Measurements from ENCODE around the gene STAG3. TPM values are rescaled to one million over a fixed set of nuclear protein-coding genes. Genes with fewer than 3 reads are reported as not detected.
A peak's percentile ranks its signal among the peaks of the same experiment; 100 is the strongest.
"Not testable (repeated sequence)": the region's sequence is repeated elsewhere in the genome, so short reads cannot be mapped to it uniquely, and the experiment has no call there.

Gene STAG3
- total RNA-seq, 3 donors from 2014 or later: 3.3 to 5.8 (median 3.9) TPM

DNA sequence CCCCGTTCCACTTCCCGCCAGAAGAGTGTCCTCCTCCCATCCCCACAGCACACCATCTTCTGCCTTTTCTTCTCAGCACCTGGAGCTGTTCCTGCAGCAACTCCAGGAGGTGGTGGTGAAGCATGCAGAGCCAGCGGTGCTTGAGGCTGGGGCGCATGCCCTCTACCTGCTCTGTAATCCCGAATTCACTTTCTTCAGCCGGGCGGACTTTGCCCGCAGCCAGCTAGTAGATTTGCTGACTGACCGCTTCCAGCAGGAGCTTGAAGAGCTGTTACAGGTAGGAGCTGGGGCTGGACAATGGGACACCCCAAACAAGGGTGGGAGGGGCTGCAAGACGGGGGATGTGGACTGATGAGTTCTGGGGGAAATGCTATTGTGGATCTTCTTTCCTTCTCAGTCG is 23.0 kb downstream of the STAG3 start:
- H3K27me3 Mint-ChIP-seq (ENCODE audit: low read depth): no peaks in the 10 kb centered on the region

DNA sequence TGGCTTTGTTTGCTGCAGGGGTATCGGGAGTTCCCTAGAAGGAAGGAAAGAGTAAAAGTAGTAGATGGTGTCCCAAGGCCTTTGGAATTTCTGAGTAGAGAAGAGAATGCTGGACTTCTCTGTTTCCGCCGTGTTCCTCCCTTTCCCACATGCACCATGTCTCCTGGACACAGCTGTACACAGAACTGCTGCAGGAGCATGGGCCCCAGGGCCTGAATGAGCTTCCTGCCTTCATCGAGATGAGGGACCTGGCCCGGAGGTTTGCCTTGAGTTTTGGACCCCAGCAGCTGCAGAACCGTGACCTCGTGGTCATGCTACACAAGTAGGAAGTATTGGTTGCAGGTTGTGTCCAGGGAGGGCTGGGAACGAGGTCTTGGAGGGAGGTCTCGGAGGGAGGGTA is 26.7 kb downstream of the STAG3 start:
- DNase-seq: no peak
- ATAC-seq: no peak
- no peaks in the 10 kb centered on the region for H3K9me3 Mint-ChIP-seq
- peaks cover 19% of the 10 kb centered on the region for H3K4me1 Mint-ChIP-seq (ENCODE audit: low read depth)
- H3K36me3 Mint-ChIP-seq (ENCODE audit: insufficient read depth): peaks cover 8% of the 10 kb centered on the region
- no peak overlapping the region for H3K4me3 Mint-ChIP-seq
- H3K27me3 Mint-ChIP-seq (ENCODE audit: low read depth): no peaks in the 10 kb centered on the region

More for the DNA sequence above, 23.0 kb downstream of the STAG3 start:
- Mint-ChIP-seq H3K4me3 (no peak overlapping the region), H3K36me3 (ENCODE audit: insufficient read depth) (peaks cover 8% of the 10 kb centered on the region), H3K4me1 (ENCODE audit: low read depth) (peaks cover 5% of the 10 kb centered on the region), H3K9me3 (no peaks in the 10 kb centered on the region)
- ATAC-seq: no peak
- DNase-seq: no peak

DNA sequence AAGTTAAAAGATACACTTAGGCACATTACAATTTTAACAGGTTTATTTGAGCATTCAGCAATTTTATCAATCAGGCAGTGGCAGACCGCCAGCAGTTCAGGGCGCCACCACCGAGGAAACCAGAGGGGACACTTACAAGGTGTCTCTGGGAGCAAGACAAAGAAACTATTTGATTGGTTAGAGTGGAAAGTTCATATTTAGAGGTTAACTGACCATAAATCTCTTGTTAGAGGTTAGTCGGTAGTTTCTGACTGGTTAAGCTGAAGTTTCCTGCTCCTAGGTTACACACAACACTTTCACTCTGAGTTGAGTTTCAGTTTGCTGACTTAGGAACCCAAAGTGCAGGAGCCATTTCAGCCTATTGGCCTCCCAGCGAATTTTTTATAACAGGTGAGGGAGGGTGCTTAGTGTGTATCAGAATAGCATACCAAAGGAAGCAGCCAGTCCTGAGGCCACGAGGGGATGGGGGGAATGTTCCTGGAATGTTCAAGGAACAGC is 31.2 kb downstream of the STAG3 start:
- Mint-ChIP-seq H3K4me1 (ENCODE audit: low read depth) (peaks cover 41% of the 10 kb centered on the region), H3K9me3 (no peaks in the 10 kb centered on the region), H3K36me3 (ENCODE audit: insufficient read depth) (peaks cover 6% of the 10 kb centered on the region), H3K27me3 (ENCODE audit: low read depth) (no peaks in the 10 kb centered on the region), H3K4me3 (peak overlapping the region; percentile 42)
- DNase-seq: no peak
- peak; percentile 88 to 91 for ATAC-seq

DNA sequence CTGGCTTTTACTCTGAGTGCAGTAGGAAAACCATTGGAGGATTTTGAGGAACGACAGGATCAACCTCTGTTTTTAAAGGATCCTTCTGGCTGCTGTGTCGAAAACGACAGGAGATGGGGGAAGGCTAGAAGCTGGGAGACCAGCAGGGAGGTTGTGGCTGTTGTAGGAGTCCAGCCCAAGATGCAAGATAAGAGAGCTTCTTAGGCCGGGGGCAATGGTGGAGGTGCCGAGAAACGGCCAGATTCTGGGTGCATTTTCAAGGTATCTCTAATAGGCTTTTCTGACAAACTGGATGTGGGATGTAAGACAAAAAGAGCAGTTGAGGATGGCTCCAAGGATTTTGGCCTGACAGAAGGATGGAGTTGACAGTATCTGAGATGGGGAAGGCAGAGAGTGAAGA is 31.8 kb downstream of the STAG3 start:
- H3K27me3 Mint-ChIP-seq (ENCODE audit: low read depth): no peaks in the 10 kb centered on the region
- no peak overlapping the region for H3K4me3 Mint-ChIP-seq
- no peak for ATAC-seq
- peaks cover 46% of the 10 kb centered on the region for H3K4me1 Mint-ChIP-seq (ENCODE audit: low read depth)
- no peak for DNase-seq
- H3K36me3 Mint-ChIP-seq (ENCODE audit: insufficient read depth): peaks cover 3% of the 10 kb centered on the region
- H3K9me3 Mint-ChIP-seq: no peaks in the 10 kb centered on the region

DNA sequence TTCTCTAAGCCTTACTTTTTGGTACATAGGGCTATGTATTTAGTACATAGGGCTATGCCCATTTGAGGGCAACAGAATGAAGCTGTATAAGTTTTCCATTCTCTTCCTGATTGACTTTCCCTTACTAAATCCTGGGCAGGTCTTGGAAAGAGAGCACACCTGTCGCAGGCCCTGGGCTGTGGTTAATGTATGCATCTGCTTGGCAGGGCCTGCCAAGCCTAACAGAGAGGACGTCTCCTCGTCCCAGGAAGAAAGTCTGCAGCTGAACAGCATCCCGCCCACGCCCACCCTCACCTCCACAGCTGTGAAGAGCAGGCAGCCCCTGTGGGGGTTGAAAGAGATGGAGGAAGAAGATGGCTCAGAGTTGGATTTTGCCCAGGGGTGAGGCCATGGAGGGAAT is 33.1 kb downstream of the STAG3 start:
- Mint-ChIP-seq H3K36me3 (ENCODE audit: insufficient read depth) (peaks cover 3% of the 10 kb centered on the region), H3K4me1 (ENCODE audit: low read depth) (peaks cover 55% of the 10 kb centered on the region), H3K27me3 (ENCODE audit: low read depth) (no peaks in the 10 kb centered on the region), H3K4me3 (no peak overlapping the region), H3K9me3 (no peaks in the 10 kb centered on the region)
- DNase-seq: no peak
- ATAC-seq: no peak

DNA sequence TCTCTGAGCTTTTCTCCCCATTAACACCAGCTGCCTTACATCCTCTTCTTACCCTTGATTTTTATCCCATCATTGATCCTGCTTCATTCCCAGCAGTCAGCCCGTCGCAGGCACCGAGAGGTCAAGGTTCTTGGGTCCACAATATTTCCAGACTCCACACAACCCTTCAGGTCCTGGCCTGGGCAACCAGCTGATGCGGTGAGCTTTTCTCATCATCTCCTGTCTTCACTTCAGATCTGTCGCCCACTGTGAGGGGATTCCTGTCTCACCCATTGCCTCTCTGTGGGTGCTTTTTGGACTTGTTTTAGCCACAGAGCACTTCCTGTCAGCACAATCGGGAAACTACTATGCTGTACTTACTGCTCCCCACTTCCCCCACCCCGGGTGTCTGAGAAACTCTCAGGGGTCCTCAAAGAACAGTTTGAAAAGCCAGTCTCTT is 33.6 kb downstream of the STAG3 start:
- Mint-ChIP-seq H3K9me3 (no peaks in the 10 kb centered on the region), H3K4me3 (peak overlapping the region; percentile 66)

DNA sequence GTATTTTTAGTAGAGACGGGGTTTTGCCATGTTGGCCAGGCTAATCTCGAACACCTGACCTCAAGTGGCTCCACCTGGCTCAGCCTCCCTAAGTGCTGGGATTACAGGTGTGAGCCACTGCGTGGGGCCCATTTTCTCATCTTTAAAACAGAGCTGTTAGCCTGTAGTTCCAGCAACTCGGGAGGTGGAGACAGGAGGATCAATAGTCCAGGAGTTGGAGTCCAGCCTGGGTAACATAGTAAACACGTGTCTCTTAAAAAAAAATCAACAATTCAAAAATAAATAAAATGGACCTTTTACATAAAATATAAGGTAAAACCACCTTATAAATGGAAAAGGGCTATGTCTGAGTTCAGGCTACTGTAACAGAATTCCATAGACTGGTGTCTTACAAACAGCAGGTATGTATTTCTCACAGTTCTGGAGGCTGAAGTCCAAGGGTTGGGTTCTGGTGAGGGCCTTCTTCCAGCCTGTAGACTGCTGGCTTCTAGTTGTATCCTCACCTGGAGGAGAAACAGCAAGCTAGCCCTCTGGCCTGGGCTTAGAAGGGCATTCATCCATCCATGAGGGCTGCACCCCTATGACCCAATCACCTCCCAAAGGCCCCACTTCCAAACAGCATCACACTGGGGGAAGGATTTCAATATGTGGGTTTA is 35.0 kb downstream of the STAG3 start:
- H3K4me1 Mint-ChIP-seq (ENCODE audit: low read depth): peaks cover 64% of the 10 kb centered on the region
- peaks cover 3% of the 10 kb centered on the region for H3K36me3 Mint-ChIP-seq (ENCODE audit: insufficient read depth)
- H3K27me3 Mint-ChIP-seq (ENCODE audit: low read depth): no peaks in the 10 kb centered on the region
- no peaks in the 10 kb centered on the region for H3K9me3 Mint-ChIP-seq
- DNase-seq (no peak), ATAC-seq (no peak)
- H3K4me3 Mint-ChIP-seq: no peak overlapping the region

More for the DNA sequence above, 33.6 kb downstream of the STAG3 start:
- ATAC-seq (peak; percentile 61 to 69), DNase-seq (no peak)
- H3K27me3 Mint-ChIP-seq (ENCODE audit: low read depth): no peaks in the 10 kb centered on the region
- H3K36me3 Mint-ChIP-seq (ENCODE audit: insufficient read depth): peaks cover 3% of the 10 kb centered on the region
- H3K4me1 Mint-ChIP-seq (ENCODE audit: low read depth): peaks cover 55% of the 10 kb centered on the region

DNA sequence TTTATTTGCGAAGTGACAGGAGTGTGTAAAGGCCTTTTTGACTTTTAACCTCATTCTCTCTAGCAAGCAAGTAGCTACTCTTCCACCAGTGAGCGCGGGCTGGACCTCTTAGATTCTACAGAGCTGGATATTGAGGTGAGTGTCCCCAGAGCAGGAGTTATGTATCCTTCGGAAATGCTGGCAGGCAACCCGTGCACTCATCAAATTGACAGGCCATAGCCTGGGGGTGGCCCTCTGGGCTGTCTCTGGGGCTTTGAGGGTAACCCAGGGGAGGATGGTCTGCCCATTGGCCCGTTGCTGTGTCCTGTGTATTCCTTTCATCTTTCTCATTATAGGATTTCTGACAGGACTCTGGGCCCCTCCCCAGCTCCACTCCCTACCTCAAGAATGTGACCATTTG is 36.0 kb downstream of the STAG3 start:
- Mint-ChIP-seq H3K4me1 (ENCODE audit: low read depth) (peaks cover 61% of the 10 kb centered on the region), H3K4me3 (no peak overlapping the region), H3K36me3 (ENCODE audit: insufficient read depth) (peaks cover 3% of the 10 kb centered on the region), H3K27me3 (ENCODE audit: low read depth) (no peaks in the 10 kb centered on the region), H3K9me3 (no peaks in the 10 kb centered on the region)
- DNase-seq (no peak), ATAC-seq (no peak)

DNA sequence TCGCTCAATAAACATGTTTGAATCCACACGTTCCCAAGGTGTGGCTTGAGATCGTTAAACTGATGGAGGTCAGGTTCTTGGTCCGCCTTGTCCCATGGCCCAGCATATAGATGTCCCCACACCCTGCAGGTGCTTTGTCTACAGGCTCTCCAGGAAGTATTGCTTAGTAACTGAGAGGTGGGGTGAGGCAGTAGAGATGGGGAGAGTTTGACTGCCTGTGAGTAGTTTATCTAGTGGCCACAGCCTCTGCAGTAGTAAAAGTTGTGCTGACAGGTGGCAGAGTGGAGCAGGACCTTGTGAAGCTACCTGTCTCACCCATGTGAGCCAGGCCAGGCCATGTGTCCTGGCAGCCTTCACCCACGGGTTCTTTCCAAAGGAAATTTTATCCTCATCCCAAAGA is 36.6 kb downstream of the STAG3 start:
- not testable (repeated sequence) for ATAC-seq; H3K4me3 Mint-ChIP-seq; H3K27me3 Mint-ChIP-seq (ENCODE audit: low read depth); H3K9me3 Mint-ChIP-seq; DNase-seq; H3K36me3 Mint-ChIP-seq (ENCODE audit: insufficient read depth)
- peaks cover 60% of the 10 kb centered on the region for H3K4me1 Mint-ChIP-seq (ENCODE audit: low read depth)

DNA sequence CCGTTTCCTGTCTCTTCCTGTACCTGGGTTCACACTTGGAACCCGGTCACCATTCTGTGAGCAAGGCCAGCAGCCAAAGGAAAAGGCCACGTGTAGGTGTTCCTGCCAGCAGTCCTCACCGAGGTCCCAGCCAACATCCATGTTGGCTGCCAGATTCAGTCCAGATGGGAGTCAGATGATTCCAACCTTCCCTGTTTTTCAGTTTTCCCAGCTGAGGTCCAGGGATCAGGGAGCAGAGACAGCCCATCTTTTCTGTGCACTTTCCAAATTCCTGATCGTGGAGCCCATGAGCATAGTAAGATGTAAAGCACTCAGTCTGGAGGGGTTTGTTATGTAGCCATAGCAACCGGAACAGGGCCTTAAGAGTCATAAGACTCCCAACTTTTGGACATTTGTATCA is 38.2 kb downstream of the STAG3 start:
- Mint-ChIP-seq H3K9me3 (no peaks in the 10 kb centered on the region), H3K27me3 (ENCODE audit: low read depth) (no peaks in the 10 kb centered on the region), H3K36me3 (ENCODE audit: insufficient read depth) (peaks cover 3% of the 10 kb centered on the region), H3K4me3 (no peak overlapping the region), H3K4me1 (ENCODE audit: low read depth) (peaks cover 48% of the 10 kb centered on the region)
- DNase-seq (no peak), ATAC-seq (no peak)

DNA sequence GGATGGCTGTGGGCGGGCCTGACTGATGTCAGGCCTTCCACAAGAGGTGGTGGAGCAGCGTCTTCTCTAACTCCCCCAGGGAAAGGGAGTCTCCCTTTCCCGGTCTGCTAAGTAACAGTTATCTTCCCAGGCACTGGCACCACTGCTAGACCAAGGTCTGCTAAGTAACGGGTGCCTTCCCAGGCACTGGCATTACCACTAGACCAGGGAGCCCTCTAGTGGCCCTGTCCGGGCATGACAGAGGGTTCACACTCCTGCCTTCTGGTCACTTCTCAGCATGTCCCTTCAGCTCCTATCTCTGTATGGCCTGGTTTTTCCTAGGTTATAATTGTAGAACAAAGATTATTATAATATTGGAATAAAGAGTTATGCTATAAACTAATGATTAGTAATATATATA is 40.2 kb downstream of the STAG3 start:
- DNase-seq (peak; percentile 73), ATAC-seq (peak; percentile 7 to 8)
- H3K27me3 Mint-ChIP-seq (ENCODE audit: low read depth); H3K9me3 Mint-ChIP-seq; H3K4me3 Mint-ChIP-seq; H3K36me3 Mint-ChIP-seq (ENCODE audit: insufficient read depth): not testable (repeated sequence)
- peaks cover 51% of the 10 kb centered on the region for H3K4me1 Mint-ChIP-seq (ENCODE audit: low read depth)

DNA sequence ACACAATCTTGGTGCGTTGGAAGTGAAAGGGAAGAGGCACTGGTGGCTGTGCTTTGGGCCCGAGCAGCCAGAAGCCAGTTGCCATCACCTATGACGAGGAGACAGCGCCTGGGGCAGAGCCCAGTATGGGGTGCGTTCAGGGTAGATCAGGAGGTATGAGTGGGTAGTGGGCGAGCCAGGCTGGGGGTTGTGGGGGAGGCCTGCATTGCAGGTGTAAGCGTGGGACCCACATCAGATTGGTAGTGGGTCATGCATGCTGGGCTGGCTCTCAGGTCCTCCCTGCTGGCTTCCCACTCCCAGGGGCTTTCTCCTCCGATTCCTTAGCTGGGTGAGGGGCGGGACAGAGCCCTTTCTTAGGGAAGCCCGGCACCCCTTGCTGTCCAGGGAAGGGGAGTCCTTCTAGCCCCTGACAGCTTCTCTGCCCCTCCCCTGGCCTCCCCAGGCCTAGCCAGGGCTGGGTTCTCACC is 41.6 kb downstream of the STAG3 start:
- H3K36me3 Mint-ChIP-seq (ENCODE audit: insufficient read depth): peaks cover 15% of the 10 kb centered on the region

DNA sequence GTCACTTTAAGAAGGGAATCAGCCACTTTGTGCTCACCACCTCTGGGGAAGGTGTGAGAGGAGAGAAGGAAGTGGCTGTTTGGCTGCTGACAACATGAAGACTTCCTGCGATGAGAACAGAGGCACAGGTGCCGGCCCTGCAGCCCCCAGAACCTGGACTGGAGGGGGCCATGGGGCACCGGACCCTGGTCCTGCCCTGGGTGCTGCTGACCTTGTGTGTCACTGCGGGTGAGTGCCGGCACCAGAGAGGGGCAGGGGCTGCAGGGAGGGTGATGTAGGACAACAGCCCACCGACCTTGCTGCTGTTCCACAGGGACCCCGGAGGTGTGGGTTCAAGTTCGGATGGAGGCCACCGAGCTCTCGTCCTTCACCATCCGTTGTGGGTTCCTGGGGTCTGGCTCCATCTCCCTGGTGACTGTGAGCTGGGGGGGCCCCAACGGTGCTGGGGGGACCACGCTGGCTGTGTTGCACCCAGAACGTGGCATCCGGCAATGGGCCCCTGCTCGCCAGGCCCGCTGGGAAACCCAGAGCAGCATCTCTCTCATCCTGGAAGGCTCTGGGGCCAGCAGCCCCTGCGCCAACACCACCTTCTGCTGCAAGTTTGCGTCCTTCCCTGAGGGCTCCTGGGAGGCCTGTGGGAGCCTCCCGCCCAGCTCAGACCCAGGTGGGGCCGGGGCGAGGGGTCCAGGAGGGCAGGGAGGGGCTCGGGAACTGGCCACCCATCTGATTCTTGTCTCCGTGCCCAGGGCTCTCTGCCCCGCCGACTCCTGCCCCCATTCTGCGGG is 42.3 kb downstream of the STAG3 start, which contains the start of gene PVRIG:
Gene PVRIG (plus strand): TSS at position 149 of the 785 bp plus-strand sequence. CDS start 22 bp downstream, at position 171.
- peak; percentile 21 to 25 for ATAC-seq
- H3K36me3 Mint-ChIP-seq (ENCODE audit: insufficient read depth): peaks cover 15% of the 10 kb centered on the region
- not testable (repeated sequence) for H3K9me3 Mint-ChIP-seq; H3K27me3 Mint-ChIP-seq (ENCODE audit: low read depth); DNase-seq
- H3K4me1 Mint-ChIP-seq (ENCODE audit: low read depth): peaks cover 62% of the 10 kb centered on the region
- H3K4me3 Mint-ChIP-seq: peak within 1 kb of the TSS; percentile 93

More for the DNA sequence above, 41.6 kb downstream of the STAG3 start:
- Mint-ChIP-seq H3K9me3 (no peaks in the 10 kb centered on the region), H3K27me3 (ENCODE audit: low read depth) (no peaks in the 10 kb centered on the region), H3K4me3 (peak overlapping the region; percentile 93), H3K4me1 (ENCODE audit: low read depth) (peaks cover 61% of the 10 kb centered on the region)
- DNase-seq (no peak), ATAC-seq (no peak)

DNA sequence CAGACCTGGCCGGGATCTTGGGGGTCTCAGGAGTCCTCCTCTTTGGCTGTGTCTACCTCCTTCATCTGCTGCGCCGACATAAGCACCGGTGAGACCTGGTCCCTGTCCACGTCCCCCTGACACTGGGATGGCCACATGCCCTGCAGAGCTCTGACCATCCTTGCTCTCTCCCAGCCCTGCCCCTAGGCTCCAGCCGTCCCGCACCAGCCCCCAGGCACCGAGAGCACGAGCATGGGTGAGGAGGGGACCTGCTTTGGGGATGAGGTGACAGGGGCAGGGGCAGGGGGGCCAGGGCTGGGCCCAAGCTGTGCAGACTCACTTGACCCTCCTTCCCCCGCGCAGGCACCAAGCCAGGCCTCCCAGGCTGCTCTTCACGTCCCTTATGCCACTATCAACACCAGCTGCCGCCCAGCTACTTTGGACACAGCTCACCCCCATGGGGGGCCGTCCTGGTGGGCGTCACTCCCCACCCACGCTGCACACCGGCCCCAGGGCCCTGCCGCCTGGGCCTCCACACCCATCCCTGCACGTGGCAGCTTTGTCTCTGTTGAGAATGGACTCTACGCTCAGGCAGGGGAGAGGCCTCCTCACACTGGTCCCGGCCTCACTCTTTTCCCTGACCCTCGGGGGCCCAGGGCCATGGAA is 43.0 kb downstream of the STAG3 start:
- Mint-ChIP-seq H3K27me3 (ENCODE audit: low read depth) (no peaks in the 10 kb centered on the region), H3K9me3 (no peaks in the 10 kb centered on the region), H3K4me1 (ENCODE audit: low read depth) (peaks cover 64% of the 10 kb centered on the region), H3K36me3 (ENCODE audit: insufficient read depth) (peaks cover 15% of the 10 kb centered on the region), H3K4me3 (peak overlapping the region; percentile 93)
- peak; percentile 1 for ATAC-seq
- DNase-seq: no peak
